SK-N-SH treated with all-trans-retinoic acid at 6 μM for 48 hours (cell line): ENCODE measurements around the gene MTFR1L.

Experiments used
- ATAC-seq: fragments of 200-7000 bp; cut with Tn5 transposase; 3 replicates; pipeline ENCODE4 v1.9.1; 2020; ENCODE audit warnings: mild to moderate bottlenecking, moderate library complexity
- BACH2 ChIP-seq: fragments of 250-450 bp; sonication (Bioruptor Pico); IDR thresholded peaks from 2 replicates; pipeline ENCODE4 v1.9.0; 2021; ENCODE audit warnings: mild to moderate bottlenecking, borderline replicate concordance
- CREB5 ChIP-seq: fragments of 250-450 bp; sonication (Bioruptor Pico); IDR thresholded peaks from 2 replicates; pipeline ENCODE4 v1.5.1; 2020; ENCODE audit warnings: low read depth, mild to moderate bottlenecking, moderate library complexity
- CSRNP3 ChIP-seq: fragments of 250-450 bp; sonication (Bioruptor Pico); IDR thresholded peaks from 2 replicates; pipeline ENCODE4 v1.5.1; 2021; ENCODE audit warnings: mild to moderate bottlenecking, moderate library complexity
- ESRRG ChIP-seq: fragments of 250-450 bp; sonication (Bioruptor Pico); IDR thresholded peaks from 2 replicates; pipeline ENCODE4 v1.6.1; 2021; ENCODE audit warnings: mild to moderate bottlenecking
- GLIS3 ChIP-seq: fragments of 250-450 bp; sonication (Bioruptor Pico); IDR thresholded peaks from 2 replicates; pipeline ENCODE4 v1.5.0; 2020; ENCODE audit warnings: mild to moderate bottlenecking, moderate library complexity
- ISL1 ChIP-seq: fragments of 250-450 bp; sonication (Bioruptor Pico); IDR thresholded peaks from 2 replicates; pipeline ENCODE4 v2.1.2; 2022; ENCODE audit warnings: mild to moderate bottlenecking, moderate library complexity
- OSR1 ChIP-seq: fragments of 250-450 bp; sonication (Bioruptor Pico); IDR thresholded peaks from 2 replicates; pipeline ENCODE4 v1.8.0; 2022; ENCODE audit warnings: moderate library complexity, mild to moderate bottlenecking, inconsistent platforms
- POU6F1 ChIP-seq: fragments of 250-450 bp; sonication (Bioruptor Pico); IDR thresholded peaks from 2 replicates; pipeline ENCODE4 v1.8.0; 2021; ENCODE audit warnings: low read depth, mild to moderate bottlenecking, moderate library complexity, borderline replicate concordance
- PPARA ChIP-seq: fragments of 250-450 bp; sonication (Bioruptor Pico); IDR thresholded peaks from 2 replicates; pipeline ENCODE4 v1.5.0; 2020; ENCODE audit warnings: mild to moderate bottlenecking, borderline replicate concordance
- RARB ChIP-seq: fragments of 250-450 bp; sonication (Bioruptor Pico); IDR thresholded peaks from 2 replicates; pipeline ENCODE4 v1.8.0; 2021; ENCODE audit warnings: mild to moderate bottlenecking, moderate library complexity
- SNAI2 ChIP-seq: fragments of 250-450 bp; sonication (Bioruptor Pico); IDR thresholded peaks from 2 replicates; pipeline ENCODE4 v1.5.0; 2020; ENCODE audit warnings: mild to moderate bottlenecking, moderate library complexity
- TCF4 ChIP-seq: fragments of 250-450 bp; sonication (Bioruptor Pico); IDR thresholded peaks from 2 replicates; pipeline ENCODE4 v1.8.0; 2021; ENCODE audit warnings: mild to moderate bottlenecking, moderate library complexity, borderline replicate concordance
- TOX ChIP-seq: fragments of 250-450 bp; sonication (Bioruptor Pico); IDR thresholded peaks from 2 replicates; pipeline ENCODE4 v1.8.0; 2021; ENCODE audit warnings: mild to moderate bottlenecking, moderate library complexity, borderline replicate concordance
- TSHZ2 ChIP-seq: fragments of 250-450 bp; sonication (Bioruptor Pico); IDR thresholded peaks from 2 replicates; pipeline ENCODE4 v1.5.0; 2020; ENCODE audit warnings: mild to moderate bottlenecking, moderate library complexity
- ZC3H10 ChIP-seq: fragments of 250-450 bp; sonication (Bioruptor Pico); IDR thresholded peaks from 2 replicates; pipeline ENCODE4 v1.5.1; 2021; ENCODE audit warnings: mild to moderate bottlenecking, moderate library complexity
- ZFP30 ChIP-seq: fragments of 450-650 bp; formaldehyde crosslinking; IDR thresholded peaks from 2 replicates; pipeline ENCODE4 v1.5.0; 2022; ENCODE audit warnings: mild to moderate bottlenecking, moderate library complexity
- ZNF565 ChIP-seq: fragments of 450-650 bp; formaldehyde crosslinking; conservative IDR thresholded peaks from 2 replicates; pipeline ENCODE4 v1.5.0; 2020; ENCODE audit warnings: low read depth, mild to moderate bottlenecking, moderate library complexity
- ZNF8 ChIP-seq: fragments of 450-650 bp; formaldehyde crosslinking; IDR thresholded peaks from 2 replicates; pipeline ENCODE4 v1.5.0; 2020; ENCODE audit warnings: mild to moderate bottlenecking, moderate library complexity

MTFR1L gene

GRCh38 chr1:25862785-25863485 lies 43.2 kb downstream of the MTFR1L start (continued):
- no peak for TF ChIP-seq TSHZ2
- no peak for TF ChIP-seq ZNF565 (CRISPR knock-in tag)
- TF ChIP-seq TOX (CRISPR knock-in tag): no peak
- TF ChIP-seq ZFP30 (CRISPR knock-in tag): no peak
- TF ChIP-seq CSRNP3 (CRISPR knock-in tag): no peak
- TF ChIP-seq BACH2 (CRISPR knock-in tag): no peak
- TF ChIP-seq SNAI2: no peak
- TF ChIP-seq ISL1: no peak
- TF ChIP-seq ESRRG (CRISPR knock-in tag): no peak
- TF ChIP-seq PPARA (CRISPR knock-in tag): no peak

GRCh38 chr1:25863486-25864262 lies 43.9 kb downstream of the MTFR1L start:
- no peak for TF ChIP-seq CSRNP3 (CRISPR knock-in tag)
- no peak for TF ChIP-seq ZNF565 (CRISPR knock-in tag)
- TF ChIP-seq ISL1: no peak
- no peak for TF ChIP-seq PPARA (CRISPR knock-in tag)
- TF ChIP-seq GLIS3: no peak
- TF ChIP-seq RARB (CRISPR knock-in tag): no peak
- no peak for TF ChIP-seq ZNF8
- TF ChIP-seq BACH2 (CRISPR knock-in tag): no peak
- TF ChIP-seq ESRRG (CRISPR knock-in tag): no peak
- no peak for TF ChIP-seq CREB5
- TF ChIP-seq POU6F1 (CRISPR knock-in tag): no peak
- no peak for TF ChIP-seq TOX (CRISPR knock-in tag)
- no peak for ATAC-seq

GRCh38 chr1:25864434-25864833 lies 44.7 kb downstream of the MTFR1L start:
- no peak for ATAC-seq
- TF ChIP-seq TOX (CRISPR knock-in tag) (no peak), TCF4 (CRISPR knock-in tag) (no peak), CSRNP3 (CRISPR knock-in tag) (no peak), CREB5 (no peak), ZNF8 (no peak), OSR1 (CRISPR knock-in tag) (no peak), TSHZ2 (no peak), ZC3H10 (CRISPR knock-in tag) (no peak), POU6F1 (CRISPR knock-in tag) (no peak)
